ENCODE data around the gene ZMIZ1. TPM values are rescaled to one million over a fixed set of nuclear protein-coding genes. Genes with fewer than 3 reads are reported as not detected.

Gene ZMIZ1, protein sequence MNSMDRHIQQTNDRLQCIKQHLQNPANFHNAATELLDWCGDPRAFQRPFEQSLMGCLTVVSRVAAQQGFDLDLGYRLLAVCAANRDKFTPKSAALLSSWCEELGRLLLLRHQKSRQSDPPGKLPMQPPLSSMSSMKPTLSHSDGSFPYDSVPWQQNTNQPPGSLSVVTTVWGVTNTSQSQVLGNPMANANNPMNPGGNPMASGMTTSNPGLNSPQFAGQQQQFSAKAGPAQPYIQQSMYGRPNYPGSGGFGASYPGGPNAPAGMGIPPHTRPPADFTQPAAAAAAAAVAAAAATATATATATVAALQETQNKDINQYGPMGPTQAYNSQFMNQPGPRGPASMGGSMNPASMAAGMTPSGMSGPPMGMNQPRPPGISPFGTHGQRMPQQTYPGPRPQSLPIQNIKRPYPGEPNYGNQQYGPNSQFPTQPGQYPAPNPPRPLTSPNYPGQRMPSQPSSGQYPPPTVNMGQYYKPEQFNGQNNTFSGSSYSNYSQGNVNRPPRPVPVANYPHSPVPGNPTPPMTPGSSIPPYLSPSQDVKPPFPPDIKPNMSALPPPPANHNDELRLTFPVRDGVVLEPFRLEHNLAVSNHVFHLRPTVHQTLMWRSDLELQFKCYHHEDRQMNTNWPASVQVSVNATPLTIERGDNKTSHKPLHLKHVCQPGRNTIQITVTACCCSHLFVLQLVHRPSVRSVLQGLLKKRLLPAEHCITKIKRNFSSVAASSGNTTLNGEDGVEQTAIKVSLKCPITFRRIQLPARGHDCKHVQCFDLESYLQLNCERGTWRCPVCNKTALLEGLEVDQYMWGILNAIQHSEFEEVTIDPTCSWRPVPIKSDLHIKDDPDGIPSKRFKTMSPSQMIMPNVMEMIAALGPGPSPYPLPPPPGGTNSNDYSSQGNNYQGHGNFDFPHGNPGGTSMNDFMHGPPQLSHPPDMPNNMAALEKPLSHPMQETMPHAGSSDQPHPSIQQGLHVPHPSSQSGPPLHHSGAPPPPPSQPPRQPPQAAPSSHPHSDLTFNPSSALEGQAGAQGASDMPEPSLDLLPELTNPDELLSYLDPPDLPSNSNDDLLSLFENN
- total RNA-seq, result 6.8 and 20.4 TPM in 2 replicates

DNA sequence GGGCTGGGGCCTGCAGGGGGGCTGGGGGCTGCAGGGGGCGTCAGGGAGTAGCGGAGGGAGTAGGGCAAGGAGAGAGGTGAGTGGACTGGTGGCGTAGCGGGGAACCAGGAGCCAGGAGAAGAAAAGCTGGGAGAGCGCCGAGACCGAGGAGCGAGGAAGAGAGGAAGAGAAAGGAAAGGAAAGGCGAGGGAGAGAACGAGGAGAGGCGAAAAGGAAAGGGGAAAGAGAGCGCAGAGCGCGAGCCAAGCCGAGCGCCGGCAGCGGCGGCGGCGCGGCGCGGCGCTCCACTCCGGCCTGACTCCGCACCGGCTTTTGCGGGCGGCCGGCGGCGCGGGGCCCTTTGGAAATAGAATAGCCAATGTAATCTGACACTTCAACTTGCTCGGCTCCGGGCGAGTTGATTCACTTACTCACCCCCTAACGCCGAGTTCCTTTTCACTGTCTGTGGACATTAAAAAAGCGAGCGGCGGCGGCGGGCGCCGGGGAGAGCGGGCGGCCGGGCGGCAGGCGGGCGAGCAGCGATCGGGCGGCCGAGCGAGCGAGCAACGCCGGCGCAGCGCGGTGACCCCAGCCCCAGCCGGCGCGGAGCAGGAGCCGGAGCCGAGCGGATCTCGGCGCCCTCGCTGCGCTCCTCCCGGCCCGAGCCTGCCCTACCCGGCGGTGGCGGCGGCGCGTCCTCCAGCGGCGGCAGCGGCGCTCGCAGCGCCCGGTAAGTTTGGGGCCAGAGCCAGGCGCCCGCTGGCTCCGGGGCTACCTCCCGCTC, at the start of gene ZMIZ1:
ZMIZ1 (plus strand) TSS at position 405 of the 763 bp plus-strand sequence. CDS start 132,667 bp downstream, outside the sequence.

DNA sequence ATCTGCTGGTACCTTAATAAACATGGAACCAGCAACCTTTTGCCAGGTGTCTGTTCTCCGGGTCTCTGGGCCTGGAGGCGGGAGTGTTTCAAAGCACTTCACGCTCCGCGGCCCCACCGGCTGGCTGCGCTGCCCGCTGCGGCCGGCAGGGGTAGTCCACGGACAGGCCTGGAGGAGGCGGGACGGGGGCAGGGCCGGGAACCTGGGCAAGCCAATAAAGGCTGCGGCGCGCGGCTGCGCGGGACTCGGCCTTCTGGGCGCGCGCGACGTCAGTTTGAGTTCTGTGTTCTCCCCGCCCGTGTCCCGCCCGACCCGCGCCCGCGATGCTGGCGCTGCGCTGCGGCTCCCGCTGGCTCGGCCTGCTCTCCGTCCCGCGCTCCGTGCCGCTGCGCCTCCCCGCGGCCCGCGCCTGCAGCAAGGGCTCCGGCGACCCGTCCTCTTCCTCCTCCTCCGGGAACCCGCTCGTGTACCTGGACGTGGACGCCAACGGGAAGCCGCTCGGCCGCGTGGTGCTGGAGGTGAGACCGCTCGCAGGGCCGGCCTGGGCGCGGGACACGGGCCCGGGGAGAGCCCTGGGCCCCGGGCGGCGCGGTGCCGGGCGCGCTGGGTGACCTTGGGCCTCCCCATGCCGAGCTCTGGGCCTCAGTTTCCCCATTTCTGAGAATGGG, 278.6 kb downstream of the ZMIZ1 start, which contains the start of gene PPIF:
PPIF (plus strand) TSS at position 244 of the 668 bp plus-strand sequence; CDS start at position 324, 80 bp downstream.

